ENCODE results near the gene FNDC11. TPM values are rescaled to one million over a fixed set of nuclear protein-coding genes. Genes with fewer than 3 reads are reported as not detected.

Gene FNDC11
- total RNA-seq, 1 donor from 2014 or later: 2.4 TPM

GRCh38 chr20:63525185-63525584 lies 28.8 kb upstream of the FNDC11 start:
- no peak for DNase-seq

DNA sequence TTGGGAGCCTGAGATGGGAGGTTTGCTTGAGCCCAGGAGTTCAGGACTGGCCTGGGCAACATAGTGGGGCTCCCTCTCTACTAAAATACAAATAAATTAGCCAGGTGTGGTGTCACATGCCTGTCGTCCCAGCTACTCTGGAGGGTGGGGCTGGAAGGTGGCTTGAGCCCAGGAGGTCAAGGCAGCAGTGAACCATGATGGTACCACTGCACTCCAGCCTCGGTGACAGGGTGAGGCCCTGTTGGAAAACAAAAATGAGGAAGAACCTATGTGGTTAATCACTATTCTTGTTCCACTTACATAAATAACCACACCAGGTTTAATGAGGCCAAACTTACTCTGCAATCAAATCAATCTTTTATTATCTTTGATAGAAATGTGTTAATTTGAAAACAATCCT lies 28.0 kb upstream of the FNDC11 start:
- DNase-seq: no peak

DNA sequence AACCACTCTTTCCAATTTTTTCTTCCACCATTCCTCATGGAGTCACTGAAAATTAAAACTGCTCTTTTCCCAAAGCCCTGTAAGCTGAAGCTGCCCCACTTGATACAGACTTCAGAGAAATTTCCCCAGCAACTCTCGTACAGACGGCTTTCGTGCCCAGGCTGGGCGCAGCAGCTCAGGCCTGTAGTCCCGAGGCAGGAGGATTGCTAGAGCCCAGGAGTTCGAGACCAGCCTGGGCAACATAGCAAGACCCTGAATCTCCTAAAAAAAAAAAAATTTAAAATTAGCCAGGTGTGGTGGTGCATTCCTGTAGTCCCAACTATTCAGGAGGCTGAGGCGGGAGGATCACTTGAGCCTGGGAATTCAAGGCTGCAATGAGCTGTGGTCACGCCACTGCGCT lies 26.8 kb upstream of the FNDC11 start:
- no peak for DNase-seq

DNA sequence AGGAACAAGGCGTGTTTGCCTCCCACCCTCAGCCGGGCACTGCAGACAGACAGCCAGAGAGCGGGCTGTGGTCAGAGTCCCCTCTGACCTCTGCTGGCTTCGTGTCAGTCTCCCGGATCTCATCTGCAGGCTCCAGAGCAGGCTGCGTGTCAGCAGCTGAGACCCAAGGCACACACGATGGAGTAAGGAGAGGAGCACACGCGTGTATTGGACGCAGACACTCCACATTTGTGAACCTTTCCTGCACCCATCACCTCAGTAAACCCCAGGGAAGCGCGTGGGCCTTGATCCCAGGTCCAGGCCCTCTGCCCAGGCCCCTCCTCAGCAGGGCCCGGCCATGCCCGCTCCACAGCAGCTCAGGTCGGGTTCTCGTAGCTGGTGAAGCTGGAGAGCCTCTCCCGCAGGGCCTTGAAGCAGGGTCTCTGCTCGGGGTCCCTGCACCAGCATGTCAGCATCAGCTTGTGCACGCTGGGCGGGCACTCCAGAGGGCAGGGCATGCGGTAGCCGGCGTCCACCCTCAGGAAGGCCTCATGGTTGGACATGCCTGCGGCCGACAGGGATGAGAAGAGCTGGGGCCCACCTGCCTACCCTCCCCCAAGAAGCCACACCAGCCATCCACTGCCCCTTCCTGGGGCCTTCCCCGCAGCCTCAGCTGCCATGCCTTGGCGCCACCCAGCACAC lies 24.6 kb upstream of the FNDC11 start:
- DNase-seq: no peak

DNA sequence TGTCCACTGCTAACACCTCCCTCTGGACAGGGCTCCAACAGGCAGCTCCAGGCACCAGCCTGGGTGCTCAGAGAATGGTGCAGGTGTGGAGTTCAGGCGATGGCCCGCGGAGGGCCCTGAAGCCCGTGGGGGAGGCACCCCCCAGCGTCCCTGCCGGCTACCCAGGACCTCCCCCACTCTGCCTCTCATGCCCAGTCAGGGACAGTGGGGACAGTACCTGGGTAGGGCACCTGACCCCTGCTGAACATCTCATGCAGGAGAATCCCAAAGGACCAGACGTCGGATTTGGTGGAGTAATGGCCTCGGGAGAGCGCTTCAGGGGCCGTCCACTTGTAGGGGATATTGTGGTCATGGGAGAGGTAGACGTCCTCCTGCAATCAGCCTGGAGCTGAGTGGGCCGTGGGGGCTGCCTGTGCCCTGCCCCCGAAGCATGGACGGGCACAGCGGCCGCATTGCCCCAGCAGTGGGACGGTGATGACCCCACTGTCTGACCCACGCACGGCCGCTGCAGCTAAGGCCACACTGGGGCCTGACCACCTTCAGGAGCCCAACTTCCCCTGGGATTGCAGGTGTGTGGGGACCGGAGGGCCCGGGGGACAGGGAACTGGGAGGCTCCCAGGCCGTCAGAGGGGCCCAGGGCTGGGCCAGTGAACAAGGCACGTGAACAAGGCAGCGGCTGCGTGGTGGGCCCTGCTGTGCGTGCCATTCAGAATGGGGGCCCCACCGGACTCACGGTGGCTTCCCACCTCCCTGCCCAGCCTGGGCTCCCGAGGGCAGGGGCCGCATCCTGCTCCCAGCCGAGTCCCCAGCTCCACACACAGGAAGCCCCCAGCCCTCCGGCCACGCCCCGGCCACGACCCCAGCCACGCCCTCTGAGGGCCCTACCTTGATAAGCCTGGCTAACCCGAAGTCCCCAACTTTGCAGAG lies 23.8 kb upstream of the FNDC11 start:
- DNase-seq: no peak

GRCh38 chr20:63530788-63531160 lies 23.2 kb upstream of the FNDC11 start:
- DNase-seq: no peak

DNA sequence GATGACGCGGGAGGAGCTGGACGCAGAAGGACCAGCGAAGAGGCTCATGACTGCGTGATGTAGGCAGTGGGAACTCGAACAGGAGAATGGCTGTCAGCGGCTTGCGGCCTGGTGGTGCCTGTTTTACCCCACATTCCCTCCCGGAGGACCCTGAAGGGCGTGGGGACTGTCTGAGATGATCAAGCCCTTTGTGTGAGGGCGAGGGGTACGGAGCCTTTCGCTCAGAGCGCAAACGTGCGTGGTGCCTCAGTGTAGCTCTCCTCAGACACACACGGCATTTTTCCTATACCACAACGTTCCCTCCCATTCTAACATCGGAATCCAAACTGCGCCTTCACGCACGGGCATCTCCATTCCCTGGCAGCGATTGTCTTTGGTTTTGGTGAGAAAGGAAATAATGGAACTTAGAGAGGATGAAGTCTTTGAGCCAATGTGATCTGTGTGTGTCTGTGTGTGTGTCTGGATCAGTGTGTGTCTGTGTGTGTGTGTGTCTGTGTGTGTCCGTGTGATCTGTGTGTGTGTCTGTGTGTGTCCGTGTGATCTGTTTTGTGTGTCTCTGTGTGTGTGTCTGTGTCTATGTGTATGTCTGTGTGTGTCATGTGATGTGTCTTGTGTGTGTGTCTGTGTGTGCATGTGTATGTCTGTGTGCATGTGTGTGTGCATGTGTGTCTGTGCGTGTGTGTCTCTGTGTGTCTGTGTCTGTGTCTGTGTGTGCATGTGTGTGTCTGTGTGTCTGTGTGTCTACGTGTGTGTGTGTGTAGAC lies 22.1 kb upstream of the FNDC11 start:
- no peak for DNase-seq

DNA sequence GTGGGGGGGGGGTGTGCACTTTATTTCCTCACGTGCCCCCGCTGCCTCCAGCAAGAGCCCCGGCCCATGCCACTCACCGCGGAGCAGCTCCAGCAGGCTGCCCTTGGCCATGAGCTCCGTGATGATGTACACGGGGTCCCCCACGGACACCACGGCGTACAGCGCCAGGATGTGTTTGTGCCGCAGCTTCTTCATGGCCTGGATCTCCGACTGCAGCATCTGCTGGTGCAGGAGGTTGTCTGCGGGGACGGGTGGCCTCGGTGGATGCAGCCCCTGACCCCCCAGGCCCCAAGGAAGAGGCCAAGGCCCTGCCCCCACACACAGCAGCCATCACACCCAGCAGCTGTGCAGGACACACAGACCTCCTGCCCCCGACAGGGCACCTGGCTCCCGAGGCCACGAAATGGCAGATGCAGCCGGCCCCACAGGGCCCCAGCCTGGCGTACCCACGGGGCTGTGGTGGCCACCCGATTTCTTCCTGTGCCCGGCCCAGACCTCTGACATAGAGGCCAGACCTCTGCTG lies 21.4 kb upstream of the FNDC11 start:
- DNase-seq: no peak

- no peak for DNase-seq
Measured at GRCh38 chr20:63533388-63533787, 20.6 kb upstream of the FNDC11 start.

GRCh38 chr20:63533871-63534393 lies 20.0 kb upstream of the FNDC11 start:
- no peak for DNase-seq

DNA sequence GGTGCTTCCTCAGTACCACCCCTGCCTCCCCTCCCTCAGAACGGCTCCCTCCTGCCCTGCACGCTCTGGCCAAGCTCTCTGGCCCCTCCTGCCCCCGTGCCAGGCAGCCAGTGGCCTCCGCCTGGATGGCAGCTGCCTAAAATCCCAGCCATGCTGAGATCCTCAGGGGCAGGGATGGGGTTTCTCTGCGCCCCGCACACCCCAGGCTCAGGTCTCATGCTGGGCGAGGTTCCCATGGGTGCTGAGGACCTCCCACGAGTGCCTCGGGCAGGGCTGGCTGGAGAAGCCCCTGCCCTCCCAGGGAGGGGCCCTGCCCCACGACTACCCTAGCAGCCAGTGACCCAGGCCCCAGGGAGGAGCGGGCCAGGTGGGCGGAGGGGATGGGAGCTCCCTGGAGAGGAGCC lies 19.5 kb upstream of the FNDC11 start:
- DNase-seq: no peak

DNA sequence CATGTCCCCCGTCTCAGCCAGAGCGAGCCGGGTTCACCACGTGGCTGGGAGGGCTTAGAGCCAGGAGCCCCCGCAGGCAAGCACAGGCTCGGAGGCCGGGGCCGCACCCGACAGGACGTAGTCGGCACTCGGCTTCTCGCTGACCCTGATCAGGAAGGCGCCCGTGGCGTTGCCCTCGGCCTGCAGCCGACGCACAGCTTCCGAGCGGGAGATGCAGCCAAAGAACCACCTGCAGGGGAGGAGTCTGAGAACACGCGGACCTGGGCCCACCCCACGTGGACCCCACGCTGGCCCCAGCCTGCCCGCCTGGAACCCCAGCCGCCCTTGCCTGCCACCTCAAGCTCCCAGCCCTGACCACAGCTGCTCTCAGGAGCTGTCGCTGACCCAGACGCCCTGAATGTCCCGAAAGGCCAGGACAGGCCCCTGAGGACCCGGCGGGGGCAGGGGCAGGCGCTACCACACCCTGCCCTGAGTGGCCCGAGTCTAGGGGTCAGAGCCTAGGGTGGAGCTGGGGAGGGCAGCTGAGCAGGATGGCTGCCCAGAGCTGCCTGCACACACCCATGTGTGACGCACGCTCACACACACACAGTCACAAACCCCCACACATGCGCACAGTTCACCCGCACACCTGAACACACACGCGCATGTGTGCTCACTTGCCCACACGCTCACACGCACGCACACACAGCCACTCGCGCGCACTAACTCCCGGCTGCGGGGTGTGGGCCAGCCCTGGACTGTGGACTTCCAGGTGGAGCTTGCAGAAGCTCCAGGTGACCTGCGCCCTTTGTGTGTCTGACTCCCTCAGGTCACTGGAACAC lies 18.9 kb upstream of the FNDC11 start:
- peak; percentile 13 for DNase-seq

DNA sequence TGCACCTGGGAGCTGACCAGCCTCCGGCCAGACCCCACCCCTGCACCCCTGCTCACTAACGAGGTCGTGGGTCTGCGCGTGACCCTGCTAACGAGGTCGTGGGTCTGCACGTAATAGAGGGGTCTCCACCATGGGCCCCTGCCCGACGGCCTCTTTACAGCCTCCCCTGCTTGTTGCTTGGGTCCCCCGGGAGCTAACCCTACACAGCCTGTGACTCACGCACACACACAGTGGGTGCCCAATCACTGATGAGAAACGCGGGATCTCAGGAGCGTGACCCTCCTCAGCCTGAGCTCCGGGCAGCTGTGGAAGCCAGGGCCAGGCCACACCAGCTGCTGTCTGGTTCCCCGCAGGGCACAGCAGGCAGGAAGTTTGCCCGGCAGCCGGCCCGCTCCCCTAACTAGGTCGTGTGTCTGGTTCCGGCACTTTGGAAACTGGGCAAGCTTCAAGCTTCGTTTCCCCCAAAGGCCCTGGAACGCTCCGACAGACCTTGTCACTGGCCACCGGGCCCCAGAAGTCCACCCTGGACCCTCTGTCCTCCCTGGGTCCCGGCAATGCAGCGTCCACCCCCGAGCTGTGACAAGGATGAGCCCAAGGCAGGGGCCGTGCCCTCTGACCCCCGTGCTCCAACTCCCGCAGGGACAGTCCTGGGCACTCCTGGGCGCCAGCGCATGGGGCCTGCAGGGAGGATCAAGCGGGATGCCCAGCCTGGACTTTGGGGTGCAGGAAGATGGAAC lies 17.6 kb upstream of the FNDC11 start:
- peak; percentile 45 for DNase-seq

- no peak for DNase-seq
Measured at GRCh38 chr20:63536997-63537524, 16.9 kb upstream of the FNDC11 start, which contains the start of gene PTK6. TSS of gene PTK6 (minus strand) at chr20:63537376. CDS start at chr20:63537314, 62 bp downstream.

DNA sequence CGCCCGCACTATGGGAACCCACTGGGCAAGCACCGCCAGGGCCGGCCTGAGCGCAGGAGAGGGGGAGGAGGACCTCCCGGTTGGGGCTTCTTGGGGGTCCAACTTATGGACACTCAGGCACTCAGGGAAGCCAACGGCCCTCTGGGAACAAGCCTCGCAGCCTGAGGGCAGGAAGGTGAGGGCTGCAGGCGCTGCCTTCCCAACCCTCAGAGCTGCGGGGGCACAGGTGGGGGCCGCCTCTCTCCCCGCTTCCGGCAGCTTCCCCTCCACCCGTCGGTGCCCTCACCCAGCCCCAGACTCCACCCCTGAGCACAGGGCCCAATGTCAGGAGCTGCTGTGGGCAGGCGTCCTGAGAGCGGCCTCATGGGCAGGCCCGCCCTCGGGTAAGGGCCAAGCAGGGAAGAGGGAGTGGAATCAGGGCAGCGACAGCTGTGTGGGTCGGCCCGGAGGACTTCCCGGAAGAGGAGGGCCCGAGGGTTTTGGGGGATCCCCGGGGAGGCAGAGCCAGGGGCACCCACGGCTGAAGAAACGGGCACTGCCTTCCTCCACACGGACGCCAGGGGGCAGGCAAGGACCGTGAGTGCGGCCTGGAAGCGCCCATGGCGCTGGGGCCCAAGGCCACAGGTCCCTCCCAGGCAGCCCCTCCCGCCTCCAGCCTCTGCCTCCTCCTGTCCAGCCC lies 16.3 kb upstream of the FNDC11 start:
- DNase-seq: peak; percentile 93

- peak; percentile 69 for DNase-seq
Measured at GRCh38 chr20:63538204-63539091, 15.5 kb upstream of the FNDC11 start.

GRCh38 chr20:63539092-63539430 lies 14.9 kb upstream of the FNDC11 start:
- no peak for DNase-seq

GRCh38 chr20:63539441-63540370 lies 14.3 kb upstream of the FNDC11 start:
- no peak for DNase-seq

All from dermis blood vessel endothelial cell (primary cell).